ENCODE measurements around the gene REXO4.

DNA sequence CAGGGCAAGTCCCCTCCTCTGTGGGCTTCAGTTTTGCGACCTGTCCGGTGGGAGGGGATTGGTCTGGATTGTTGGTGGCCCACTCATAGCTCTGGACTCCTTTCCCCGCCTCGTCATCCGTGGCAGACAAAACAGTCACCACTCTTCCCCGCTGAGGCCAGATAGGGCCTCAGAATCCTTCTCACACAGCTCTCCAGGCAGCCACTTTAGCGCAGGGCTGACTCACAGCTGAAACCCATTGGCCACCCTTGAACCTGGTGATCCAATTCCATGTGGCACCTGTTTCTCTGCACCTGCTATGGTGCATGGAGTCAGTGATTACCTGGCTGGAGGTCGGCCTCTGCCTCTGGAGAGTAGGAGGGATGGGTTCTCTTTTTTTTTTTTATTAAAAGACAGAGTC lies 26.2 kb upstream of the REXO4 start:
- TF ChIP-seq, protein P1, sequence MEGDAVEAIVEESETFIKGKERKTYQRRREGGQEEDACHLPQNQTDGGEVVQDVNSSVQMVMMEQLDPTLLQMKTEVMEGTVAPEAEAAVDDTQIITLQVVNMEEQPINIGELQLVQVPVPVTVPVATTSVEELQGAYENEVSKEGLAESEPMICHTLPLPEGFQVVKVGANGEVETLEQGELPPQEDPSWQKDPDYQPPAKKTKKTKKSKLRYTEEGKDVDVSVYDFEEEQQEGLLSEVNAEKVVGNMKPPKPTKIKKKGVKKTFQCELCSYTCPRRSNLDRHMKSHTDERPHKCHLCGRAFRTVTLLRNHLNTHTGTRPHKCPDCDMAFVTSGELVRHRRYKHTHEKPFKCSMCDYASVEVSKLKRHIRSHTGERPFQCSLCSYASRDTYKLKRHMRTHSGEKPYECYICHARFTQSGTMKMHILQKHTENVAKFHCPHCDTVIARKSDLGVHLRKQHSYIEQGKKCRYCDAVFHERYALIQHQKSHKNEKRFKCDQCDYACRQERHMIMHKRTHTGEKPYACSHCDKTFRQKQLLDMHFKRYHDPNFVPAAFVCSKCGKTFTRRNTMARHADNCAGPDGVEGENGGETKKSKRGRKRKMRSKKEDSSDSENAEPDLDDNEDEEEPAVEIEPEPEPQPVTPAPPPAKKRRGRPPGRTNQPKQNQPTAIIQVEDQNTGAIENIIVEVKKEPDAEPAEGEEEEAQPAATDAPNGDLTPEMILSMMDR (IDR thresholded peaks at IDR 0.05), result no peak
- no peak for TF ChIP-seq EZH2phosphoT487 (IDR thresholded peaks at IDR 0.05)
- TF ChIP-seq EZH2 (IDR thresholded peaks at IDR 0.05), result no peak

Measured in neural progenitor cell (in vitro differentiated cells).